Mucosa of descending colon (tissue), 3 donors: Measurements from ENCODE around the gene TMEM232. TPM values are rescaled to one million over a fixed set of nuclear protein-coding genes. Genes with fewer than 3 reads are reported as not detected.

ENCODE experiments used
- ATAC-seq: fragments of 200-7000 bp; cut with Tn5 transposase; one replicate; pipeline ENCODE4 v1.9.1; 2020; ENCODE audit warnings: mild to moderate bottlenecking, moderate library complexity
- DNase-seq, 3 donors: peaks; one replicate each; pipeline ENCODE4 v3.0.0-alpha.2; 2020
- H3K36me3 ChIP-seq: fragments of 200-600 bp; one replicate; pipeline ENCODE4 v1.8.0; 2021; ENCODE audit warnings: low read depth, mild to moderate bottlenecking
- H3K4me1 ChIP-seq: fragments of 200-600 bp; one replicate; pipeline ENCODE4 v1.8.0; 2021; ENCODE audit warnings: low read depth, mild to moderate bottlenecking
- H3K4me3 ChIP-seq: fragments of 200-600 bp; one replicate; pipeline ENCODE4 v1.8.0; 2021; ENCODE audit warnings: mild to moderate bottlenecking
- H3K9me3 ChIP-seq: fragments of 200-600 bp; one replicate; pipeline ENCODE4 v1.8.0; 2021; ENCODE audit warnings: mild to moderate bottlenecking
- CTCF ChIP-seq: fragments of 200-600 bp; IDR thresholded peaks from one replicate; pipeline ENCODE4 v1.8.0; 2022; ENCODE audit warnings: antibody characterized with exemption, mild to moderate bottlenecking
- intact Hi-C, 2 donors: fragments of 100-400 bp; cut with DNase I in 1 of 2; cut with micrococcal nuclease in 1 of 2; formaldehyde crosslinking; loops; one replicate each; pipeline versions ENCODE4 v1.11.0 to v1.11.1; 2022; cut with DNase I, micrococcal nuclease
- total RNA-seq, 3 donors: library from RNA; stranded (reverse); fragmentation: NEBNext Ultra II Directional in 2 of 3; extraction: Animal tissue kit (Norgen Biotek cat#: 25700) in 2 of 3; gene quantifications; one replicate each; pipeline versions ENCODE4 v1.2.1 to v1.2.4, GENCODE V29; 2021 to 2023
- donor health status: DM: no; HTN: no; CAD: no; lungs with moderate emphysema.
- donor health status: DM: no; HTN: no; CAD: no.
- donor health status: DM: no; HTN: yes; CAD: no.

Gene TMEM232
- total RNA-seq, 3 donors from 2014 or later, result 1.0 to 3.9 (median 3.0) TPM

- intact Hi-C loops, result no loop called here
- Histone ChIP-seq H3K4me3 (no peak overlapping the region), H3K36me3 (no peaks in the 10 kb centered on the region), H3K4me1 (no peaks in the 10 kb centered on the region), H3K9me3 (peaks cover 14% of the 10 kb centered on the region)
- no peak for TF ChIP-seq CTCF
- ATAC-seq, result no peak
- no peak for DNase-seq
Measured at GRCh38 chr5:110475529-110475928, 250.9 kb downstream of the TMEM232 start.

- TF ChIP-seq CTCF, result no peak
- H3K4me3 ChIP-seq, result no peak overlapping the region
- intact Hi-C loops, result no loop called here
- H3K36me3 ChIP-seq, result no peaks in the 10 kb centered on the region
- no peaks in the 10 kb centered on the region for H3K4me1 ChIP-seq
- peaks cover 28% of the 10 kb centered on the region for H3K9me3 ChIP-seq
- DNase-seq, result no peak
- ATAC-seq, result no peak
Measured at GRCh38 chr5:110469486-110469885, 257.0 kb downstream of the TMEM232 start.

- H3K9me3 ChIP-seq, result no peaks in the 10 kb centered on the region
- DNase-seq (no peak), ATAC-seq (no peak)
- TF ChIP-seq CTCF, result no peak
- H3K4me1 ChIP-seq, result no peaks in the 10 kb centered on the region
- H3K4me3 ChIP-seq, result no peak overlapping the region
- intact Hi-C loops, result loop anchor here in 1 of 2 donors (2.0 kb wide), 1 partner anchor 40 kb away; no protein-coding TSS in a partner anchor
- no peaks in the 10 kb centered on the region for H3K36me3 ChIP-seq
Measured at GRCh38 chr5:110463106-110463505, 263.4 kb downstream of the TMEM232 start.

GRCh38 chr5:110460837-110461236, 265.6 kb downstream of the TMEM232 start:
- Histone ChIP-seq H3K36me3 (no peaks in the 10 kb centered on the region), H3K9me3 (no peaks in the 10 kb centered on the region), H3K4me3 (no peak overlapping the region), H3K4me1 (no peaks in the 10 kb centered on the region)
- intact Hi-C loops, result no loop called here
- no peak for DNase-seq
- no peak for ATAC-seq
- TF ChIP-seq CTCF, result no peak

GRCh38 chr5:110458313-110458712, 268.2 kb downstream of the TMEM232 start:
- DNase-seq (no peak), ATAC-seq (no peak)
- intact Hi-C loops, result loop anchor here in 1 of 2 donors (10.0 kb wide), 1 partner anchor 136 kb away; no protein-coding TSS in a partner anchor
- H3K4me1 ChIP-seq, result no peaks in the 10 kb centered on the region
- no peak overlapping the region for H3K4me3 ChIP-seq
- H3K36me3 ChIP-seq, result no peaks in the 10 kb centered on the region
- no peak for TF ChIP-seq CTCF
- no peaks in the 10 kb centered on the region for H3K9me3 ChIP-seq

- Histone ChIP-seq H3K9me3 (no peaks in the 10 kb centered on the region), H3K36me3 (no peaks in the 10 kb centered on the region), H3K4me1 (no peaks in the 10 kb centered on the region), H3K4me3 (no peak overlapping the region)
- no peak for TF ChIP-seq CTCF
- intact Hi-C loops, result no loop called here
- no peak for ATAC-seq
- DNase-seq, result no peak
Measured at GRCh38 chr5:110442856-110443255, 283.6 kb downstream of the TMEM232 start.
